ENCODE measurements around the gene COL13A1. TPM values are rescaled to one million over a fixed set of nuclear protein-coding genes. Genes with fewer than 3 reads are reported as not detected.

Gene COL13A1
- not detected for total RNA-seq

DNA sequence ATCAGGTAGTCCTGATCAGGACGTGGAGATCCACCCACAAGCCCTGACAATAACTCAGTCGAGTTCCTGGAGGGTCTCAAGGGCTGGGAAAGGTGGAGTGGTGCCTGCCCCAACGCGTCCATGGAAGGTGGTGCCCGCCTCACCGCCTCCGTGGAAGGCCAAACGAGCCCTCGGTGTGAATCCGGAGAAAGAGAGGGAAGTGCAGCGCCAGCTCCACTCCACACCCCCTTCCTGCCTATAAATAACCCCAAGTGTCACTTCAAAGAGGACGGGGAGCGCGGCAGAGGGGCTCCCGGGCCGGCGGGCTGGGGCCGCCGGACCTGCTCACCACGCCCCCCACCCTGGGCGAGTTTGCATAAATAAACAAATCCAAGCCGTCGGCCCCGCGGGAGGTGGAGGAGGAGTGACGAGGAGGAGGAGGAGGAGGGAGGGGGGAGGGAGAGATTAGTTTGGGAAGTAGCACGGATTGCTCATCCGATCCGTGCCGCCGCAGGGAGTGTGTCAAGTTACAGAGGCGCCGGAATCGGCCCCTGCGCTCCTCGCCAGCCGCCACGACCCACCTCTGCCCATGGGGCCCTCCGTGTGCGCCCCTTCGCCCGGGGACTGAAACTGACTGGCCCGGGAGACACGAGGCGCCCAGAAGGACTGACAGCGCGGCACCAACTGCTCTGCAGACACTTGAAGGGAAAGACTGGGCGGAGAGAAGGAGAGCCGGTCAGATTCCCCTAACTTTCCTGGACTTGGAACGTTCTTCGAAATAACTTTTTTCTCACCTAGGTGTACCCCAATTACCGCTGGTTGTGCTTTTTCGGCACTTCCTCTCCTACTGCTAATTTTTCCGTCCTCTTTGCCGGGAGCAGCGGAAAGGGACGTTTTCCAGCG is at the start of gene COL13A1:
Gene COL13A1 (plus strand): TSS at position 473 of the 882 bp plus-strand sequence. CDS start 518 bp downstream, outside the sequence.
- ChIA-PET POLR2A (no interaction called here), CTCF (interaction anchor here (0.6 to 1.3 kb wide), 10 partner anchors 8 to 286 kb away, joined by 3 to 6 read pairs (median 4); no protein-coding TSS in a partner anchor)
- H3K4me3 Mint-ChIP-seq: no peak within 1 kb of the TSS
- ATAC-seq: no peak
- H3K27ac Mint-ChIP-seq: no peak within 1 kb of the TSS
- H3K27me3 Mint-ChIP-seq (ENCODE audit: low read depth): peaks cover 62% of the 10 kb centered on the region
- no peak for DNase-seq
- no peaks in the 10 kb centered on the region for H3K36me3 Mint-ChIP-seq (ENCODE audit: low read depth)
- peaks cover 14% of the 10 kb centered on the region for H3K4me1 Mint-ChIP-seq (ENCODE audit: low read depth)
- no peaks in the 10 kb centered on the region for H3K9me3 Mint-ChIP-seq (ENCODE audit: insufficient read depth)

DNA sequence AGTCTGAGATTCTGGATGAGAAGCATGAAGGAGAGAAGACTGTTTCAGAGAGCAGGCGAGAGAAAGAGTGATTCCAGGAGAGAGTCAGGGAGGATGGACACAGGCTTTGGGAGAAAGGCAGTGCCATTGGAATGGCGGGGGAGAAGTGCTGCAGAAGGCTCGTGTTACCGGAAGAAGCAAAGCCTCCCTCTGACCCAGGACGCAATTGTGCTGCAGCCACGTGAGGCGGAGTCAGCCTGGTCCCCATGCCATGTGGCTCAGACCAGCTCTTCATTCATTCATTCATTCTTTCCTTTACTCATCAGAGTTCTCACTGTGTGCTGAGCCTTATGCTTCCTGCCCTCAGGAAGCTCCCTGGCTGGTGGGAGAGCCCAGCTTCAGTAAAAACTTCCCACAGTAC is 49.2 kb upstream of the COL13A1 start:
- Mint-ChIP-seq H3K36me3 (ENCODE audit: low read depth) (no peaks in the 10 kb centered on the region), H3K9me3 (ENCODE audit: insufficient read depth) (no peaks in the 10 kb centered on the region), H3K27me3 (ENCODE audit: low read depth) (peaks cover 23% of the 10 kb centered on the region), H3K27ac (no peak overlapping the region), H3K4me1 (ENCODE audit: low read depth) (no peaks in the 10 kb centered on the region), H3K4me3 (no peak overlapping the region)
- POLR2A ChIA-PET: no interaction called here
- CTCF ChIA-PET: no interaction called here
- ATAC-seq (no peak), DNase-seq (no peak)

DNA sequence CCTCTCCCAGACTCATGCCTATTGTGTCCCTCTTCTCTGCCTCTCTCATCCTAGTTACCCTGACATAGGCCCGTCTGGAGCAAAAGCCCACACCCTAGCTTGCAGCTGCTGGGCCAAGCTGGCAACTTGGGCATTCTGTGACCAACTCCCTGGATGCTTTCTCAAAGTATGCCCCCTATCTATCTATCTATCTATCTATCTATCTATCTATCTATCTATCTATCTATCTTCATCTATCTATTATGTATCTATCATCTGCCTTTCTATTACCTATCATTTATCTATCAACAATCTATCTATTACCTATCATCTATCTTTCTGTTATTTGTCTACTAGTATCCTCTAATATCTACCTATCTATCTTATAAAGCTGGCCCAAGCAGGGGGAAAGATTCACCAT is 45.4 kb upstream of the COL13A1 start:
- Mint-ChIP-seq H3K27ac (no peak overlapping the region), H3K9me3 (ENCODE audit: insufficient read depth) (no peaks in the 10 kb centered on the region), H3K4me3 (no peak overlapping the region), H3K4me1 (ENCODE audit: low read depth) (peaks cover 9% of the 10 kb centered on the region), H3K36me3 (ENCODE audit: low read depth) (no peaks in the 10 kb centered on the region), H3K27me3 (ENCODE audit: low read depth) (peaks cover 24% of the 10 kb centered on the region)
- ATAC-seq (no peak), DNase-seq (no peak)
- POLR2A ChIA-PET: no interaction called here
- CTCF ChIA-PET: interaction anchor here (1.0 kb wide), 1 partner anchor 159 kb away, joined by 3 read pairs; no protein-coding TSS in a partner anchor

DNA sequence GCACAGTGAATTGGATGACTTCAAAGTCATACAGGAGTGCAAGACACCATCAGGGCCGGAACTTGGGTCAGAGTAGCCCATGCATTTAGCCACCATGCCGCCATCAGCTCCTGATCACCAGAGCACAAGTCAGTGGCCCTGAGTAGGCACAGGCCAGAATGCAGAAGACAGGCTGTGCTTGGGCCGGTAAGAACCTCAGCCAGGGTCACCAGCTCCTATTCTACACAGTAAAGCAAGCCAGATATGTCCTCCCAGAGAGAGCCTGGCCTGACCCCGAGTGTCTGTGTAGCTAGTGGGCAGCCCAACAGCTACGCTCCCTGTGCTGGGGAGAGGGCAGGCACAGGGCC is 44.5 kb upstream of the COL13A1 start:
- ChIA-PET POLR2A (no interaction called here), CTCF (interaction anchor here (1.0 kb wide), 1 partner anchor 158 kb away, joined by 3 read pairs; no protein-coding TSS in a partner anchor)
- no peak overlapping the region for H3K27ac Mint-ChIP-seq
- H3K4me3 Mint-ChIP-seq: no peak overlapping the region
- H3K4me1 Mint-ChIP-seq (ENCODE audit: low read depth): peaks cover 9% of the 10 kb centered on the region
- H3K9me3 Mint-ChIP-seq (ENCODE audit: insufficient read depth): no peaks in the 10 kb centered on the region
- DNase-seq (no peak), ATAC-seq (no peak)
- no peaks in the 10 kb centered on the region for H3K36me3 Mint-ChIP-seq (ENCODE audit: low read depth)
- peaks cover 24% of the 10 kb centered on the region for H3K27me3 Mint-ChIP-seq (ENCODE audit: low read depth)

DNA sequence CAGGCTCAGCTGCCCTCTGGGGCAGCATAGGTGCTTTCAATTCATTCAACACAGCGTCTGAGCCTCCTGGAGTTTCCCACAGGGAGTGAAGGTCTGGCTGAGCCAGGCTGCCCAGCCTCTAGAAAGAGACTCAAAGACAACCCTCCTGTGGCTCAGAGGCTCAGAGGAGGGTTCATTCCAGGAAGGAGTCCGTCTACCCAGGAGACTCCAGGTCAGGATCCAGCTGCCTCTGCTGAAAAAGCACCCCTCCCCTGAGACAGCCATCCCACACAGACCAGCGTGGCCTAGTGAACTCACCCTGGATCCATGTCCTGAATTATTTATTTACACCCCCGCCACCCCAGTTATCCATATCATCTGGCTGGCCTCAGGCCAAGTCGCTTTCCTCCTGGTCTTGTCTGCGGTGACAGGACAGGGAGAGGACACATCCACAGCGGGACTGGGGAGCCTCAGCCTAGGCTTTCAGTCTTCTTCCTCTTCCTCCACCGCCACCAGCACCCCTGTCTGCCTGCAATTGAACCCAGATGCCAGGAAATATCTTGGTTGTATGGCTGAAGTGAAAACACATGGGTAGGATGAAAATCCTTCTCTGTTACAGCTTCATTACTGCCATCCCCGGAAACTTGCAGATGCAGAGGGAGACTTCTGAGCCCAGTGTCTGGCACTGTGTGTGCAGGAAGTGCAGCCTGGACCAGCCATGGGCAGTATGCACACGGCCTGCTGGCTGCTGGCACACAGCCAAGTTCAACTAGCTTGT is 44.0 kb upstream of the COL13A1 start:
- Mint-ChIP-seq H3K27me3 (ENCODE audit: low read depth) (peaks cover 24% of the 10 kb centered on the region), H3K9me3 (ENCODE audit: insufficient read depth) (no peaks in the 10 kb centered on the region), H3K4me1 (ENCODE audit: low read depth) (peaks cover 9% of the 10 kb centered on the region), H3K36me3 (ENCODE audit: low read depth) (no peaks in the 10 kb centered on the region), H3K4me3 (no peak overlapping the region), H3K27ac (no peak overlapping the region)
- DNase-seq (no peak), ATAC-seq (no peak)
- ChIA-PET POLR2A (no interaction called here), CTCF (interaction anchor here (1.0 to 1.2 kb wide), 3 partner anchors 157 to 242 kb away, joined by 3 to 4 read pairs (median 3); no protein-coding TSS in a partner anchor)

DNA sequence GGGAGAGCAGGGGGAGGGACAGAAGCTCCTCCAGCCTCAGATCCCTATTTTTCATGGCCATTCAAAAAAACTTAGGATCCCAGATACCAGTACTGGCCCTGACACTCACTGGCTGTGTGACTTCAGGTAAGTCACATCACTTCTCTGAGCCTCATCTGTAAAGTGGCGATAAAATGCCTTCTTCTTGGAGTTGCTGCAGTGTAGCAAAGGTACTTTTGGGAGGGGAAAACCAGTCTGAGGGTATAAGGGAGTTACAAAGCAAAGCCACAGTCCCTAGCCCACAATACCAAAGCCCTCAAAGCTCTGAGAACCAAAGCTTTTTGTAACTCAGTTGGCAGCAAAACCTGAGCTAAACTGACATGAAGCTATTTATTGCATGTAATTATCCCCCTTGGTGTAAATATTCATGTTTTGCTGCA is 43.4 kb upstream of the COL13A1 start:
- H3K36me3 Mint-ChIP-seq (ENCODE audit: low read depth): no peaks in the 10 kb centered on the region
- CTCF ChIA-PET: interaction anchor here (1.1 to 1.2 kb wide), 2 partner anchors 156 to 243 kb away, joined by 3 to 4 read pairs; no protein-coding TSS in a partner anchor
- POLR2A ChIA-PET: no interaction called here

DNA sequence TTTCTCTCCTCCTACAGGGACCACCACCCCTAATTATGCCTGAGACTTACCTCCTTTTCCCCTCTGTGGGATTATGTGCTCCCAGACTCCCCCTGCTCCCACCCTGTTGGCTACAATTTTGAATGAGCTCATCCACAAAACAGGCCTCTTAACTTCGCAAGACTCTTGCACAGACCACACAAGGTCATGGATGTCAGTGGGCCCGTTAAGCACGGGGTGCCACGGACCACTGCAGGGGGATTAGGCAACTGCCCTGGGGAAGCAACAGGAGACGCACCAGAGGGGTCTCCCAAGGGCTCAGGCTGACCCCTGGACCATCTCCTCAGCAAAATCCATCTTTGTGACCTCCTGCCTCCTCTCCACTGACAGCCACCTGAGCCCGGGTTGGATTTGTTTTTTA is 42.1 kb upstream of the COL13A1 start:
- Mint-ChIP-seq H3K27me3 (ENCODE audit: low read depth) (peaks cover 18% of the 10 kb centered on the region), H3K36me3 (ENCODE audit: low read depth) (no peaks in the 10 kb centered on the region), H3K4me3 (no peak overlapping the region), H3K4me1 (ENCODE audit: low read depth) (peaks cover 9% of the 10 kb centered on the region), H3K27ac (no peak overlapping the region), H3K9me3 (ENCODE audit: insufficient read depth) (no peaks in the 10 kb centered on the region)
- POLR2A ChIA-PET: no interaction called here
- no peak for DNase-seq
- ATAC-seq: no peak
- CTCF ChIA-PET: no interaction called here

More for the DNA sequence above, 43.4 kb upstream of the COL13A1 start:
- no peaks in the 10 kb centered on the region for H3K9me3 Mint-ChIP-seq (ENCODE audit: insufficient read depth)
- DNase-seq (no peak), ATAC-seq (no peak)
- peaks cover 9% of the 10 kb centered on the region for H3K4me1 Mint-ChIP-seq (ENCODE audit: low read depth)
- no peak overlapping the region for H3K4me3 Mint-ChIP-seq
- no peak overlapping the region for H3K27ac Mint-ChIP-seq
- H3K27me3 Mint-ChIP-seq (ENCODE audit: low read depth): peaks cover 24% of the 10 kb centered on the region

DNA sequence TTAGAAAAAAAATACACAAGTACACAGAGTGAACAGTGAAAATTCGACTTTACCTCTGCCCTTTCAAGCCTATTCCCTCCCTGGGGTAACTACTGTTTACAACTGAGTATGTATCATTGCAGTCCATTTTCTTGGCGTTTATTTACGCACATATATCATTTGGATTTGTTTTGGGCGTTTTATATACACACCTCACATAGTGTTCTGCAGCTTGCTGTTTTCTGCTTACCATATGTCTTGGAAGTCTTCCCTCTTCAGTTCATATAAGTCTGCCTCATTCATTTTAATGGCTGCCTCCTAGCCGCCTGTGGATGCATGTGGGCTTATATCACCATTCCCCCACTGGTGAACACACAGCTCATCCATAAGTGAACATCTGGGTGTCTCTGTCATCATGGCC is 41.6 kb upstream of the COL13A1 start:
- ATAC-seq: no peak
- H3K9me3 Mint-ChIP-seq (ENCODE audit: insufficient read depth): no peaks in the 10 kb centered on the region
- CTCF ChIA-PET: interaction anchor here (1.5 kb wide), 1 partner anchor 17 kb away, joined by 3 read pairs; no protein-coding TSS in a partner anchor
- no peaks in the 10 kb centered on the region for H3K36me3 Mint-ChIP-seq (ENCODE audit: low read depth)
- POLR2A ChIA-PET: no interaction called here
- H3K27ac Mint-ChIP-seq: no peak overlapping the region
- peaks cover 9% of the 10 kb centered on the region for H3K4me1 Mint-ChIP-seq (ENCODE audit: low read depth)
- peaks cover 17% of the 10 kb centered on the region for H3K27me3 Mint-ChIP-seq (ENCODE audit: low read depth)
- no peak for DNase-seq
- H3K4me3 Mint-ChIP-seq: no peak overlapping the region

DNA sequence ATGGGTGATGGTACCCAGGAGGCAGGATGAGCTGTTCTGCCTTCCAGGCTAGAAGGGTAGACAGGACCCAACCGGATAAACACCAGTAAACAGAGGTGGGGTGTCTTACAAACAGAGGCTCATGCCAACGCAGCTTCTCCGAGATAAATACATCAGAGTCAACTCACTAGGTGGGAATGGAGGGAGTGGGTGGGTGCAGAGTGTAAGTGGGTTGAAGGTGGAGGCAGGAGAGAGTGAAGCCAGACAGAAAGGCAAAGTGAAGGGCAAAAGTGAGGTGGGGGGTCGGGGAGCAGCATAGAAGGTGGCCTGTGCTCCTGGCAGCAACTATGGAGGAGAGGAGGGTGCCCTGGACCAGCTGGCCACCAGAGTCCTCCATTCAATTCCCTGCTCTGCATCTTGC is 40.4 kb upstream of the COL13A1 start:
- Mint-ChIP-seq H3K4me1 (ENCODE audit: low read depth) (peaks cover 9% of the 10 kb centered on the region), H3K36me3 (ENCODE audit: low read depth) (no peaks in the 10 kb centered on the region), H3K27me3 (ENCODE audit: low read depth) (peaks cover 16% of the 10 kb centered on the region), H3K9me3 (ENCODE audit: insufficient read depth) (no peaks in the 10 kb centered on the region), H3K4me3 (no peak overlapping the region), H3K27ac (no peak overlapping the region)
- ChIA-PET POLR2A (no interaction called here), CTCF (interaction anchor here (1.5 kb wide), 1 partner anchor 18 kb away, joined by 3 read pairs; no protein-coding TSS in a partner anchor)
- DNase-seq (no peak), ATAC-seq (no peak)

DNA sequence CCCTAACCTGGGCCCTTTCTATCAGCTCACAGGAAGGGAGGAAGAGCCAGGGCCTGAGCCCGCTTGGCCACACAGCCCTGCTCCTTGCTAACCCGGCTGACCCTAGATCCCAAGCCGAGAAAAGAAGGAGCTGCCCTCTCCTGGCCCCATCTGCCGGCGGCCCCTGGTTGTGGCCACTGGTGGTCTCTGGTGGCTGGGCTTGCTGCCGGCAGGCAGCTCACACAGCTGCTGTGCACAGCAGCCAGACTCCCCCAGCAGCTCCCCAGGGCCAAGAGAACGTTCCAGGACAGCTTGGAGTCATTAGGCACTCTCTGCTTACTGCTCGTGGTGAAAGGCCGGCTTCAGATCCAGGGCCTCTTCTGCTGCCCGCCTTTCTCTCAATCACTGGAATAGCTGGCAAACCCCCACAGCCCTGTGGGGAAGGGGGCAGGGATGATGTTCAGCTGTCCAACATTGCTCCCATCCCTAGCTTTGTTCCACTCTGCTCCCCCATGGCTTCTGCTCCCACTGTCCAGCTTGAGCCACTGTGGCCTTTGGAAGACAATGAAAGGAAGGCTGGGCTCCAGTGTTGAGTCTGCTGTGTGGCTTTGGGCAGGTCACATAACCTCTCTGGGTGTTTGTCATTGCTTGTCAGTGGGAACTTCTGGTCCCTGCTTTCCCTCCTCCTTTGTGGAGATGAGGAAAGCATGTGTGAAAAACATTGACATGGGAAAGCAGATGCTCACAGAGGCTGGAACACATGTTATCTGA is 35.4 kb upstream of the COL13A1 start:
- H3K27me3 Mint-ChIP-seq (ENCODE audit: low read depth): peaks cover 9% of the 10 kb centered on the region

DNA sequence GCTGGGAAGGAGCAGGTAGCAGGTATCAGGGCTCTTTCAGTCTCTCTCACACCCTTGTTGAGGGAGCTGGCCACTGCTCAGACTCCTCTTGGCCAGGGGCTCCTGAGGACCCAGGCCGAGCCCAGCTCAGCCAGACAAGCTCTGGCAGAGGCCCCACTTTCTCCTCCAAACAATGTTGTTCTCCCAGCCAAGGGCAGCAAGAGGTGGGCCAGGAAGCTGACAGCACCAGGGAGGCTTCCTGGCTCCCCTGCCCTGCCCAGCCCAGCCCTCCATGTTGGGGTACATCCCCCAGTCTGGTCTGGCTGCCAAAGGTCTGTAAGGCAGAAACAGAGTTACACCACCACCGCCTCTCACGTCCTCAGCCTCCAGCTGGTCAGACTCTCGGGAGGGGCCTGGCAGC is 33.9 kb upstream of the COL13A1 start:
- POLR2A ChIA-PET: no interaction called here
- CTCF ChIA-PET: no interaction called here
- no peaks in the 10 kb centered on the region for H3K36me3 Mint-ChIP-seq (ENCODE audit: low read depth)
- ATAC-seq: no peak
- H3K4me1 Mint-ChIP-seq (ENCODE audit: low read depth): peaks cover 11% of the 10 kb centered on the region
- H3K4me3 Mint-ChIP-seq: no peak overlapping the region
- no peak for DNase-seq
- no peaks in the 10 kb centered on the region for H3K9me3 Mint-ChIP-seq (ENCODE audit: insufficient read depth)
- no peak overlapping the region for H3K27ac Mint-ChIP-seq
- H3K27me3 Mint-ChIP-seq (ENCODE audit: low read depth): peaks cover 4% of the 10 kb centered on the region

More for the DNA sequence above, 35.4 kb upstream of the COL13A1 start:
- no peak for ATAC-seq
- ChIA-PET POLR2A (no interaction called here), CTCF (interaction anchor here (0.6 kb wide), 1 partner anchor 107 kb away, joined by 3 read pairs; no protein-coding TSS in a partner anchor)
- Mint-ChIP-seq H3K36me3 (ENCODE audit: low read depth) (no peaks in the 10 kb centered on the region), H3K4me1 (ENCODE audit: low read depth) (peaks cover 10% of the 10 kb centered on the region), H3K9me3 (ENCODE audit: insufficient read depth) (no peaks in the 10 kb centered on the region), H3K4me3 (no peak overlapping the region), H3K27ac (no peak overlapping the region)
- no peak for DNase-seq

Measured in activated CD8-positive, alpha-beta T cell treated with anti-CD3 and anti-CD28 coated beads, Interleukin-2, amount 10 ng/mL, durations not matched to agents 7 days and 5 days (primary cell).